ENCODE data around the gene IL20RB.

GRCh38 chr3:137012097-137012501 is 54.3 kb downstream of the IL20RB start:
- TF ChIP-seq FOXM1 (IDR thresholded peaks at IDR 0.05; ENCODE audit: borderline replicate concordance) (no peak), TARDBP (IDR thresholded peaks at IDR 0.05) (no peak), FOXA1 (IDR thresholded peaks at IDR 0.05) (no peak), PKNOX1 (IDR thresholded peaks at IDR 0.05) (no peak), CTBP1 (IDR thresholded peaks at IDR 0.05; ENCODE audit: borderline replicate concordance) (no peak), SP1 (IDR thresholded peaks at IDR 0.05) (no peak), ZNF384 (IDR thresholded peaks at IDR 0.05) (no peak), BHLHE40 (IDR thresholded peaks at IDR 0.05; ENCODE audit: borderline replicate concordance) (no peak), NFRKB (IDR thresholded peaks at IDR 0.05) (no peak), ARNT (IDR thresholded peaks at IDR 0.05) (no peak)
